ENCODE results near the gene SEC24B. TPM values are rescaled to one million over a fixed set of nuclear protein-coding genes. Genes with fewer than 3 reads are reported as not detected.
"Not testable (repeated sequence)": the region's sequence is repeated elsewhere in the genome, so short reads cannot be mapped to it uniquely, and the experiment has no call there.

Gene SEC24B
- total and polyA plus RNA-seq, 8 donors: 4.9 to 16.5 (median 12.4) TPM

DNA sequence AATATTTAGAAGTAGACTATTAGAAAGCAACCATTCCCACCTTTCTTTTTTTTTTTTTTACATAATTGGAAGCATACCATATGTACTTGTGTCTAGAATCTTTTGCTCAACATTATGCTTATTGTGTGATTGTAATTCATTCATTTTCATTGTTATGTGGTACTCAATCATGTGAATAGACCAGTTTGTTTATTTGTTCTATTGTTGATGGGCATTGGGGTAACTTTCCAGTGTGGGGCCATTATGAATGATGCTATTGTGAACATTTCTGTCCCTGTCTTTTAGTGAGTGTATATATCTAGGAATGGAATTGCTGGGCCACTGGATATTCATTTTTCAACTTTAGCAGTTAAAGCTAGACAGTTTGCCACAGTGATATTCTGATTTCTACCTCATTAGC is 63.9 kb downstream of the SEC24B start:
- ATAC-seq (no peak), FAIRE-seq (no peak), DNase-seq (no peak)
- no peaks in the 10 kb centered on the region for H3K27me3 ChIP-seq
- intact Hi-C loops (cut with DNase I): no loop called here
- no peaks in the 10 kb centered on the region for H3K4me1 ChIP-seq
- H3K36me3 ChIP-seq: peaks cover 4 to 46% (median 12%) of the 10 kb centered on the region in 3 donors
- no peaks in the 10 kb centered on the region for H3K9me3 ChIP-seq
- no peak for TF ChIP-seq CTCF (IDR thresholded peaks at IDR 0.05)
- no peak overlapping the region for H3K4me3 ChIP-seq
- no peak overlapping the region for H3K27ac ChIP-seq

GRCh38 chr4:109499513-109499912 is 65.9 kb downstream of the SEC24B start:
- DNase-seq (no peak), ATAC-seq (no peak), FAIRE-seq (no peak)
- Histone ChIP-seq H3K4me1 (no peaks in the 10 kb centered on the region), H3K27me3 (no peaks in the 10 kb centered on the region), H3K4me3 (no peak overlapping the region), H3K9me3 (no peaks in the 10 kb centered on the region), H3K36me3 (peaks cover 4 to 42% (median 12%) of the 10 kb centered on the region in 3 donors), H3K27ac (no peak overlapping the region)
- WGBS, 2 donors: 75 to 82% methylated on average over 2 of the region's 2 CpGs
- intact Hi-C loops (cut with DNase I): no loop called here
- no peak for TF ChIP-seq CTCF (IDR thresholded peaks at IDR 0.05)

- intact Hi-C loops (cut with DNase I): no loop called here
- Histone ChIP-seq H3K27ac (no peak overlapping the region), H3K9me3 (no peaks in the 10 kb centered on the region), H3K27me3 (no peaks in the 10 kb centered on the region), H3K4me3 (no peak overlapping the region), H3K4me1 (no peaks in the 10 kb centered on the region), H3K36me3 (peaks cover 0 to 8% (median 0%) of the 10 kb centered on the region in 3 donors)
- TF ChIP-seq CTCF (IDR thresholded peaks at IDR 0.05): no peak
- DNase-seq (no peak), ATAC-seq (no peak), FAIRE-seq (no peak)
Observed at GRCh38 chr4:109506890-109507289, 73.3 kb downstream of the SEC24B start.

GRCh38 chr4:109510687-109511086 is 77.1 kb downstream of the SEC24B start:
- no peak overlapping the region for H3K4me3 ChIP-seq
- H3K36me3 ChIP-seq: peaks cover 0 to 18% (median 0%) of the 10 kb centered on the region in 3 donors
- H3K9me3 ChIP-seq: no peaks in the 10 kb centered on the region
- 20 to 22% methylated on average over 2 of the region's 2 CpGs for WGBS, 2 donors
- no peaks in the 10 kb centered on the region for H3K27me3 ChIP-seq
- no peak for FAIRE-seq
- H3K27ac ChIP-seq: no peak overlapping the region
- intact Hi-C loops (cut with DNase I): no loop called here
- no peak for ATAC-seq
- no peak for TF ChIP-seq CTCF (IDR thresholded peaks at IDR 0.05)
- DNase-seq: no peak
- no peaks in the 10 kb centered on the region for H3K4me1 ChIP-seq

DNA sequence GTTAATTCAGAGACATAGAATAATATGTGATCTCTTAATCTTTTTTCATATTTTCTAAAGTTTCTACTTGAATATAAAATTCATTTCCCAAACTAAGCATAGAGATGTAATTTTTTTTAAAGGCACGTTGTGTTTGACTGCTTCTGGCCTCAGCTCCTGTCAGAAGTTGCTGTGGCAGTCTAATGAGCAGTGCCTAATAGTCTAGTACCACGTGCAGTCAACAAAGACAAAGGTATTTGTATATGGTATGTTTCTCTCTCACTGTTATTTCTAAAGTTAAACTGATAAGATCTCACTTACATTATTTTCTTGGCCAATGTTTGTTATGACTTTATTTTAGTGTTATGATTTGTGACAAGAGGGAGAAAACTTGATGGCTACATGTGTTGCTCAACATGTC is 77.8 kb downstream of the SEC24B start:
- Histone ChIP-seq H3K27me3 (no peaks in the 10 kb centered on the region), H3K36me3 (peaks cover 0 to 18% (median under 1%) of the 10 kb centered on the region in 3 donors), H3K4me3 (no peak overlapping the region), H3K27ac (no peak overlapping the region), H3K4me1 (no peaks in the 10 kb centered on the region), H3K9me3 (no peaks in the 10 kb centered on the region)
- ATAC-seq: no peak
- no peak for FAIRE-seq
- intact Hi-C loops (cut with DNase I): no loop called here
- TF ChIP-seq CTCF (IDR thresholded peaks at IDR 0.05): no peak
- 33 to 41% methylated on average over 2 of the region's 2 CpGs for WGBS, 2 donors
- no peak for DNase-seq

DNA sequence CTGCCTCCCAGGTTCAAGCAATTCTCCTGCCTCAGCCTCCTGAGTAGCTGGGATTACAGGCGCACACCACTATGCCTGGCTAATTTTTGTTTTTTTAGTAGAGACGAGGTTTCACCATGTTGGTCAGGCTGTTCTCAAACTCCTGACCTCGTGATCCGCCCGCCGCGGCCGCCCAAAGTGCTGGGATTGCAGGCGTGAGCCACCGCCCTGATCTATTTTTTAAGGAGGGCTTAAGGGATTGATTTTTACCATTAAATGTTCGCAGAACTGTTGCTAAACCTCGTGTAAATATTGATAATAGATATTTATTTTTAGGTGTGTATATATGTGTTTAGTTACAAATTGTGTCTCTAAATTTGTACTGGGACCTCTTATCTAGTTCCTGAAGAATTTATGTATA is 79.8 kb downstream of the SEC24B start:
- ATAC-seq; H3K27me3 ChIP-seq; intact Hi-C loops (cut with DNase I); H3K4me1 ChIP-seq; H3K27ac ChIP-seq; DNase-seq; H3K9me3 ChIP-seq; FAIRE-seq; H3K4me3 ChIP-seq: not testable (repeated sequence)
- 87 to 89% methylated on average over 12 of the region's 12 CpGs for WGBS, 2 donors
- peaks cover 0 to 20% (median 7%) of the 10 kb centered on the region in 3 donors for H3K36me3 ChIP-seq
